ENCODE measurements around the gene RPS6KA5.
"Not testable (repeated sequence)": the region's sequence is repeated elsewhere in the genome, so short reads cannot be mapped to it uniquely, and the experiment has no call there.

Gene RPS6KA5

DNA sequence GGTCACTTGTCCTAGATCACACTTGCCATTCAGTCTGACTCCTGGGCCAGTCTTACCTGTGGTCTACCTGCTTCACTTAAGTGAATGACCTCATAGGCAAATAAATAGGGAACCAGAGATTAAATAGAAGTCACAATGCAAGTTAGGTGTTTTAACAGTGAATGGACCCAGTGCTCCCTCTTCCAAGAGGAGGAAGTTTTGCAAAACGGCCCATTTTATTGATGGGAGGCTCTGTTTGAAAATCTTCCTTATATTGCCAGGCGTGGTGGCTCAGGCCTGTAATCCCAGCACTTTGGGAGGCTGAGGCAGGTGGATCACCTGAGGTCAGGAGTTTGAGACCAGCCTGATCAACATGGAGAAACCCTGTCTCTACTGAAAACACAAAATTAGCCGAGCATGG is 79.8 kb downstream of the RPS6KA5 start:
- not testable (repeated sequence) for DNase-seq

DNA sequence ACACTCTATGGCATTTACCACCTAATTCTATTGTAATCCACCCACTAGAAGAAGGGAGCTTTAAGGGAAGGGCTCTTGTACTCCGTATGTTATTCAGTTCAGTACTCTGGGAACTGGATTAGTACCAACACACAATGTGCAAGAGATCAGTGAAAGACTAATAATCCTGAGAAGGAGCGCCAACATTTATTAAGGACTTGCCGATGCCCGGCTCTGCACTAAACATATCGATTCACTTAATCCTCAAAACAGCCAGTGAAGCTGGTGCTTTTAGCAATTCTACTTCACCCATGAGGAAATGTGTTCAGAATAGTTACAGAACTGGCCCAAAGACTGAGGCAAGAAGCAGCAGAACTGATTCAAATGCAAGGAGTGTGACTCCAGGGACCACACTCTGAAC is 80.9 kb downstream of the RPS6KA5 start:
- DNase-seq: no peak

DNA sequence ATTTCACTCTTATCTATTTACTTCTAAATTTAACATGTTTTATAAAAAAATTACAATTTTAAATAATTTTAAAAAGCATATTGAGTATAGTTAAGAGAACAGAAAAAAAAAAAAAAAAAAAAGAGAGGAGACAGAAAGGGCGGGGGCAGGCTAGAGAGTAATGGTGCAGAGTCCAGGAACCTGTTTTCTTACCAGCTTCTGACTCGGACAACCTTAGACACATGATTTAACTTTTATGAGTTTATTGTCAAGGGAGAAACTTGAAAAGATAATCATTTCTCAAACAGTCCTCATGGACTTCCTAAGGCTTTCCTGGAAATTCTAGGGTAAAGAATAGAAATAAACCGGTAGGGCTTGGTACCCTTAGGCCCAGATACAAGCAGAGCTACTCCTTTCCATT is 84.3 kb downstream of the RPS6KA5 start:
- DNase-seq: no peak

DNA sequence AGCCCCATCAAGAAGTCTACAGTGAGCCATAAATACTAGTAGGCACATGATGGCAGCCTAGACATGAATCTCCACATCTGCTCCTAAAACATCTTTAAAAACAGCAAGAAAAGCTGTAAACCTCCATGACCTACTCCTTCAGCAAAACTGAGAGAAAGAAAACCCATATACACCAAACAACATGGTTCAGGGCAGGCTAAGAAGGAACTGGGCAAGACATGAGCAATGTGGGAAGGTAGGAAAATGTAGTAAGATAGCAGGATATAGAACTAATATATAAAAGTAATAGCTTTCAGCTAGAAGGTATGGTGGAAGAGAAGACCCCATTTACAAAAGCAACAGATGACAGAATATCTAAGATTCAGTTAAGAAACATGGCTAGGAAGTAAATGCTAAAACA is 88.8 kb downstream of the RPS6KA5 start:
- DNase-seq: no peak

DNA sequence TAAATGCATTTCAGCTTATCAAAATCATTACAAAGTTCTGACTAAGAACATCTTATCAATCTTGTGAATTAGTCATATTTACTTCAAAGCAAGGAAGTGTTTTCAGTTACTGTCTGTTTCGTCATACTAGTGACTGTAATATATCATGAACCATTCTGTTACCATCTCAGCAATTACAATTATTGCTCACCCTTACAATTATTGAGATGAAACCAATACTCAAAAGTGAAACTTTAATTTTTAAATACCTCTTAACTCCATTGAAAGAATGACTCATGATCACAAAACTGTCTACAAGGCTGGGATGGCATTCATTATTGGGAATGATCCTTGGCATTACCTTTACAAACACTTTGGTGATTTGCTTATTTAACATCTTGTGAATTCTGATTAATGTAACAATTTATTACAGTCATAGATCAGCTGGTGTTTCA is 90.3 kb downstream of the RPS6KA5 start:
- DNase-seq: peak; percentile 18 to 46

- peak in 1 of 2 experiments; percentile 9 for DNase-seq
Measured at GRCh38 chr14:90969531-90970166, 90.8 kb downstream of the RPS6KA5 start.

DNA sequence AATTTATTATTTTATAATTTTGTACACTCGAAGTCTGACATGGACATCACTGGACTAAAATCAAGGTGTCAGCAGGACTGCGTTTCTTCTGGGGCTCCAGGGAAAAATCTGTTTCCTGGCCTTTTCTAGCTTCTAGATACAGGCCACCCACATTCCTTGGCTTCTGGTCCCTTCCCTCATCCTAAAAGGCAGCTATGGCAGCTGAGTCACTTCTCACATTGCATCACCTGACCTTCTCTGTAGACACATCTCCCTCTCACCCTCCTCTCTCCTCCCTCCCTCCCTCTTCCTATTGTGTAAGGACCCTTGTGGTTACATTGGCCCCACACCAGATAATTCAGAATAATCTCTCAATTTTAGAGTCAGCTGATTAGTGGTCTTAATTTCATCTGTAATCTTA is 92.4 kb downstream of the RPS6KA5 start:
- DNase-seq: peak; percentile 33 to 45

- DNase-seq: no peak
Measured at GRCh38 chr14:90966493-90966892, 93.9 kb downstream of the RPS6KA5 start.

- DNase-seq: no peak
Measured at GRCh38 chr14:90965765-90966164, 94.7 kb downstream of the RPS6KA5 start.

DNA sequence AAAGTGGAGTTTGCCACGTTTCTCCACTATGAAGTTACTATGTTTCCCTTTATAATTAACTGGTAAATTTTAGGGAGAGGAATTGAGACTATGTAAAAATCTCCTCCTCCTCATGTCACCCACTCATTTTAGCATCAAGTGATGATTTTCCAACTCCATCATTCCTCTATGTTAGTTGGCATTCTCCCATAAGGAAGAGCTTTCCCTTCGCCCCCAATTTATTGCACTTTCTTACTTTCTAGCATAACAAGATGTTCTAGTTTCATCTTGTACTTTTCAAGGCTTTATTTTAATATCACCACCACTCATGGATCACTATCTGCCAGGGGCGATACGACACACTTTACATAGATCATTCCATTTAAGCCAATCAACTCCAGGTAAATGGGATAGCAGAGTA is 97.1 kb downstream of the RPS6KA5 start:
- no peak for DNase-seq

DNA sequence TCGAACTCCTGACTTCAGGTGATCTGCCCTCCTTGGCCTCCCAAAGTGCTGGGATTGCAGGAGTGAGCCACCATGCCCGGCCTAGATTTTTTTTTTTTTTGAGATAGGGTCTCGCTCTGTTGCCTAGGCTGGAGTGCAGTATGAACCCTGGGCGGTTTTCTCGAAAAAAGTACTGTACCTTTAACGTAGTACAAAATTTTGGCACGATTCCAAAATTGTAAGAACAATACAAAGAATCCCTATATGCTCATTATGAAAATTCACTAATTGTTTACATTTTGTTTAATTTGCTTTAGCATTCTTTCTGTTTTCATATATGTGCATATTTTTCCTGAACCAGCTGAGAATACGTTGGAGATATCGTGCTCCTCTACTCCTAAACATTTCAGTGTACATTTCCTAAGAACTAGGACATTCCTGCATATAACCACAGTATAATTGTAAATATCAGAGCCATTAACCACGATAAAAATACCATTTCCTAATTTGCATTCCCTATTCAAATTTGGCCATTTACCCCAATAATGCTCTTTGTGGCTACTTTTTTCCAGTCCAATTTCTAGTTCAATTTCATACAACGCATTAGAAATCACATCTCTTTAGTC is 97.8 kb downstream of the RPS6KA5 start:
- no peak for DNase-seq

- no peak for DNase-seq
Measured at GRCh38 chr14:90960818-90961217, 99.6 kb downstream of the RPS6KA5 start.

DNA sequence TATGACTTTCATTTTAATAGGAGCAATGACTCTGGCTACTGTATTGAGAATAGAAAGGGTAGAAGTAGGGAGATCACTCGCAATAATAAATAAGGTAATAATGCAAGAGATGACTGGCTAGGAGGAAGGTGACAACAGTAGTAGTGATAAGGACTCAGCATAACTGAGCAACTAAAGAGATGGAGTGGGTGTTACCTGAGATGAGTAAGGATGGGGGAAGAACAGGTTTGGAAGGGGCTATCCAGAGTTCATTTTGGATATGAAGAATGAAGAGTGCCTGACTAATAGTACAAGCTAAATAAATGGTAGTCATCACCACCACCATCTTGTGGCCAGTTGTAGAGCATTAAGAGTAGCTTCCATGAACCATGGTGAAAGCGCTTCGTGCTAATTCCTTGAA is 101.1 kb downstream of the RPS6KA5 start:
- DNase-seq: no peak

DNA sequence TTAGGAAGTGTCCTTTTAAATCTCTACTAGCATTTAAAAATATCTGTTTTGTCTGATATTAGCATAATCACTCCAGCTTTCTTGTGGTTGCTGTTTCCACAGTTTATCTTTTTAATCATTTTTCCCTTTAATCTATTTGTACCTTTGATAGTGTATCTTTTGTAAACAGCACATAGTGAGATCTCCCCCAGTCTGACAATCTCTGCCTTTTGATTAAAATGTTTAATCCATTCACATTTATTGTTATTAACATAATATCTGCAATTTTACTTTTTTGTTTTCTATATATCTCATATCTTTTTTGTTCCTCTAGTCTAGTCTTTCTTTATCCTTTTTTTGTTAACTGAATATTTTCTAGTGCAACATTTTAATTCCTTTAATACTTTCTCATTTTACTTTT is 104.2 kb downstream of the RPS6KA5 start:
- no peak for DNase-seq

DNA sequence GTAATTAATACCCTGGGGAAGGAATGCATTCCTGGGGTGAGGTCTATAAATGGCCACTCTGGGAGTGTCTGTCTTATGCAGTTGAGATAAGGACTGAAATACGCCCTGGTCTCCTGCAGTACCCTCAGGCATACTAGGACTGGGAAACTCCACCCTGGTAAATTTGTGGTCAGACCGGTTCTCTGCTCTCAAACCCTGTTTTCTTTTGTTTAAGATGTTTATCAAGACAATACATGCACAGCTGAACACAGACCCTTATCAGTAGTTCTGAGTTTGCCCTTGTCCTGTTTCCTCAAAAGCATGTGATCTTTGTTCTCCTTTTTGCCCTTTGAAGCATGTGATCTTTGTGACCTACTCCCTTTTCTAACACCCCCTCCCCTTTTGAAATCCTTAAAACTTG is 106.8 kb downstream of the RPS6KA5 start:
- not testable (repeated sequence) for DNase-seq

- no peak for DNase-seq
Measured at GRCh38 chr14:90943367-90943766, 117.1 kb downstream of the RPS6KA5 start.

DNA sequence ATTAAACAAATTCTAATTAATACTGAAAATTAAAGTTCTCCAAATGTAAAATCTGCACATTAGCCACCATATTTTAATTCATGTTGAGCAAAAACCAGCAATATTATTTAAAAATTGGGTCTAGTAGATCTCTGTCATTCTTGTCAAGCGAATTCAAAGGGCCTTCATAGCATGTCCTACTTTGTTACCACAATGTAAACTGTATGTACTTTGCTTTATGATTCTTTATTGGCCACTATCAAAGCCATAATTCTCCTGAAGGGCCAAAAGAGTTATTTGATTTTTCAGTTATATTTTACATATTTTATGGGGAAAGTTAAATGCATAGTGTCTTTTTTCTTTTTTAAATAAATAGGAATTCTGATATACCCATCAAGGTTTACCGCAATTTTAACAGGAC is 117.9 kb downstream of the RPS6KA5 start:
- no peak for DNase-seq

DNA sequence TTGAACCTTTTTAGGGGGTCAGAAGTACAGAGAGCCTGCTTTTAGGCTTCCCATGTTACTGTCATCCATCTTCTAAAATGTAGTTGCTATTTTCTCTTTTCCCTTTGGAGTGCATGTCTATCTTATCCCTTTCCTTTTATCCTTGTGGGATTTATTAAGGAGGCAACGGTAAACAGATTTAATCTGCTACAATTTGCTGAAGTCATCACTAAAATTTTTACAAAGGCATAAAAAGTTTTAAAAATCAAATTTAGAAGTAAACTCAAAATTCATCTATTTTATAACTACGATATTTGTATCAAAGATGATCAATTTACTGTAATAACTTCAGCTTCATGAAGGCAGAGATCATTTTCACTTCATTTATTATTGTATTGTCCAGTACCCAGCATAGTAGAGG is 118.7 kb downstream of the RPS6KA5 start:
- DNase-seq: no peak

DNA sequence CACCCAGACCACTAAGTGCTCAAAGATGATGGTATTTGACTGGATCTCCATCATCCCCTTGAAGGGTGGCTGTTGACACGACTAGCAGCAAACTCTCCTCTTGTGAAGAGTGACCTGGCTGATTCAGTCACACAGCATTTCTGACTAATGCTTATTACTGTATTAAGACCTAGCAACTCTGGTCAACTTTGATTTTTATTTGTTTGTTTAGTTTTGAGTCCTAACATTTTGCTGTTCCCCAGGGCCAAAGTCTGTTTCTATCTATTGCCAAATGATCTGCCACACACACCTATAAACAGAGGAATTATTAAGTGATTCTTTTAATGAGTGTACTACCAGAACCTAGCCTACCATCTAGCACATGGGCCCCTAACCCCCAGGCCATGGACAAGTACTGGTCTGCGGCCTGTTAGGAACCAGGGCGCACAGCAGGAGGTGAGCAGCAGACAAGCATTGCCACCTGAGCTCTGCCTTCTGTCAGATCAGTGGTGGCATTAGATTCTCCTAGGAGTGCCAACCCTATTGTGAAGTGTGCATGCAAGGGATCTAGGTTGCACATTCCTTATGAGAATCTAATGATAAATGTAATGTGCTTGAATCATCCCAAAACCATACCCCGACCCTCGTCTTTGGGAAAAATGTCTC is 120.0 kb downstream of the RPS6KA5 start:
- no peak for DNase-seq

DNA sequence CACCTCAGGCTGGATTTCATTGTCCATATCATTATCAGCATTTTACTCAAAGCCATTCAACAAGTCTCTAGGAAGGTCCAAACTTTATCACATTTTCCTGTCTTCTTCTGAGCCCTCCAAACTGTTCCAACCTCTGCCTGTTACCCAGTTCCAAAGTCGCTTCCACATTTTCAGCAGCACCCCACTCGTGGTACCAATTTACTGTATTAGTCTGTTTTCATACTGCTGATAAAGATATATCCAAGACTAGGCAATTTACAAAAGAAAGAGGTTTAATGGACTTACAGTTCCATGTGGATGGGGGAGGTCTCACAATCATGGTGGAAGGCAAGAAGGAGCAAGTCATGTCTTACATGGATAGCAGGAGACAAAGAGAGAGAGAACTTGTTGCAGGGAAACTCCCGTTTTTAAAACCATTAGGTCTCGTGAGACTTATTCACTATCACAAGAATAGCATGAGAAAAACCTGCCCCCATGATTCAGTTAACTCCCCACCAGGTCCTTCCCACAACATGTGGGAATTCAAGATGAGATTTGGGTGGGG is 121.1 kb downstream of the RPS6KA5 start:
- DNase-seq: not testable (repeated sequence)

- no peak for DNase-seq
Measured at GRCh38 chr14:90938615-90939014, 121.8 kb downstream of the RPS6KA5 start.

DNA sequence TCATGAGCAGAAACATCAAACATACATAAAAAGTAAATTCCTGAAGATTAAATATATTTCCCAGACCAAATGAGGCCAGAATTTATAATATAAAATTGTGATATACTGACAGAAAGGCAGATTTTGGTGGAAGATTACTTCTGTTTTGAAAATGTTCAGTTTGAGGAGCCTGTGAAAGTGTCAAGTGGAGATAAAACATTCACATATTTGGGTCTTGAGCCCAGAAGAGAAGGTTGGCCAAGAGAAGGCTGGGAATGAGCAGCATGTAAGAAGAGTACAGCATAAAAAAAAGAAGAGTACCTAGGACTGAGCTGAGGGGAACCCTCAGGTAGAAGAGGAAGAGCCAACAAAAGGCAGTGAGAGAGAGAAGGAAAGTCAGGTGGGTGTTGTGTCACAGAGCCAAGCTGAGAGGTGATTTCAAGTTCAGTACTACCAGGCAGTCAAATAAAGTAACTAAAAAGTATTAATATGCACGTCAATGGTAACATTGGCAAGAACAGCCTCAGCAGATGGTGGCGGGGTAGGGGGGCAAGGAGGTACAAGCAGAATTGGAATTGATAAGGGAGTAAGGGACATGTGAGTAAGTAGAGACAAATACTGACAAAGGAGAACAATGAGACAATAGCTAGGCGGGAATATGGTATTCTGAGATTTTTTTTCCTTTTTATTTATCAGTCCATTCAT is 123.5 kb downstream of the RPS6KA5 start:
- DNase-seq: no peak

GRCh38 chr14:90924621-90925340 is 135.7 kb downstream of the RPS6KA5 start:
- no peak for DNase-seq
